Measurements from ENCODE around the gene ZNF610. TPM values are rescaled to one million over a fixed set of nuclear protein-coding genes. Genes with fewer than 3 reads are reported as not detected.
"Not testable (repeated sequence)": the region's sequence is repeated elsewhere in the genome, so short reads cannot be mapped to it uniquely, and the experiment has no call there.

The ZNF610 gene
- polyA plus RNA-seq, 1 donor: 6.4 TPM

DNA sequence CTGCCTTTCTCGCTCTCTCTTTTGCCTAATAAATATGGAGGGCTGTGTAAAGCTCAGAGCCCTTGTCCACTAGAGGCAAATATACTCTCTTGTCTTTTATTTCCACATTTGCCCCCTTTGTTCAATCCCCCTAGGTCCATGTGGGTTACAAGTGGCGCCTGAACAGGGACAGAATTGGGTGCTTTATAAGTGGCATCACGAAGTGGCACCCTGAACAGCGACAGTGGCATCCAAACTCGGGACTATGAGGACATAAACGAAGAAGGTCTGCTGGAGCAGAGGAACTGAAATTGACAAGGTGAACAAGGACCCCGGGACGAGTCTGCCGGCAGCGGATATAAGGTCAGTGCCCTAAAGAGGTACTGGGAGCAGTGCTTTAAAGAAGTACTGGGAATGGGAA is 4.3 kb upstream of the ZNF610 start:
- Histone ChIP-seq H3K36me3 (ENCODE audit: control insufficient read depth, insufficient read depth, low read length) (no peaks in the 10 kb centered on the region), H3K4me3 (ENCODE audit: low read length) (no peak overlapping the region), H3K27me3 (ENCODE audit: control insufficient read depth, insufficient read depth, low read length) (no peaks in the 10 kb centered on the region), H3K4me1 (ENCODE audit: control insufficient read depth, insufficient read depth, low read length) (no peaks in the 10 kb centered on the region), H3K9me3 (ENCODE audit: control insufficient read depth, low read depth, low read length) (peaks cover 38% of the 10 kb centered on the region), H3K27ac (ENCODE audit: low read length) (no peak overlapping the region)
- 92% methylated on average over 4 of the region's 10 CpGs for WGBS (ENCODE audit: insufficient coverage, low lambda C conversion rate)
- peak in 1 of 2 donors; percentile 29 for DNase-seq

DNA sequence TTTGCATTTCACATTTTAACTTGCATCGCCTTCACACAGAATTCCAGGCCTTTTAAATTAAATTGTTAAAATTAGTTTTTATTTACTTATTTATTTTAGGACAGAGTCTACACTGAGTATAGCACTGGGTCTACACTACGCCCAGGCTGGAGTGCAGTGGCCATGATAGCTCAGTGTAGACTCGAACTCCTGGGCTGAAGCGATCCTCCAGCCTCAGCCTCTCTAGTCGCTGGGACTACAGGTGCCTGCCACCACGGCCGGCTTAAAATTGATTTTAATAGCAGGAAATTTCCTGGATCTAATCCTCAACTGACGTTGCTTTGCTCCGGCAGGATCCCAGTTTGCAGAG is 301 bp upstream of the ZNF610 start:
- Histone ChIP-seq H3K36me3 (ENCODE audit: control insufficient read depth, insufficient read depth, low read length) (no peaks in the 10 kb centered on the region), H3K27ac (ENCODE audit: low read length) (peak overlapping the region; percentile 78), H3K9me3 (ENCODE audit: control insufficient read depth, low read depth, low read length) (peaks cover 24% of the 10 kb centered on the region), H3K4me1 (ENCODE audit: control insufficient read depth, insufficient read depth, low read length) (peaks cover 4% of the 10 kb centered on the region), H3K27me3 (ENCODE audit: control insufficient read depth, insufficient read depth, low read length) (no peaks in the 10 kb centered on the region), H3K4me3 (ENCODE audit: low read length) (peak overlapping the region; percentile 87)
- DNase-seq: no peak
- WGBS (ENCODE audit: insufficient coverage, low lambda C conversion rate): 100% methylated on average over 1 of the region's 9 CpGs

DNA sequence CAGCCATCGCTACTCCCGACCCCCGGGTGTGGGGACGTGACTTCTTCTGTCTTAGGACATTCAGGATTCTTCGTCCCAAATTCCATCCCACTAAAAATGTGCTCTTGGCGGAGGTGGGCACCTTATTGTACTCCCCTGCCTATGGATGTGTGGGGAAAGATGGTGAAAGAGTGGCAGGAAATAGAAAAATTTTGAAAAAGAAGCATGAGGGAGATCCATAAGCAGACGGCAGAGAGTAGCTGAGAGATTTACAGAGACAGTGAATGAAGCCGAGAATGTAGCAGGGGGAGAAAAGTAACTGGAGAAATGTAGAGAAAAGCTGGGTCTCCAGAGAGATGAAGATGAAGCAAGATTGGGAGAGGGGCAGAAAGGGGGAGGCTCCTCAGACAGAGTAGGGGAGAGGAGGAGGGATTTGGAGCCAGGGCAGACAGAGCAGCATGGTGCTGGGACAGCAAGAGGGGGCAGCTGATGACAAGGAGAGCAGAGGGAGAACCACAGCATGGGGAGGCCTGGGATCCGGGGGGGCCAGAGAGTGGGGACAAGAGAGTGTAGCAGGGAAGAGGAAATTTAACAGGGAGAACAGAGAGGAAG is 843 bp downstream of the ZNF610 start:
- Histone ChIP-seq H3K27me3 (ENCODE audit: control insufficient read depth, insufficient read depth, low read length) (no peaks in the 10 kb centered on the region), H3K9me3 (ENCODE audit: control insufficient read depth, low read depth, low read length) (peaks cover 18% of the 10 kb centered on the region), H3K36me3 (ENCODE audit: control insufficient read depth, insufficient read depth, low read length) (peaks cover 1% of the 10 kb centered on the region), H3K4me3 (ENCODE audit: low read length) (peak overlapping the region; percentile 87), H3K27ac (ENCODE audit: low read length) (peak overlapping the region; percentile 78), H3K4me1 (ENCODE audit: control insufficient read depth, insufficient read depth, low read length) (peaks cover 4% of the 10 kb centered on the region)
- DNase-seq: peak in 1 of 2 donors; percentile 46
- WGBS (ENCODE audit: insufficient coverage, low lambda C conversion rate): 0% methylated on average over 3 of the region's 9 CpGs

DNA sequence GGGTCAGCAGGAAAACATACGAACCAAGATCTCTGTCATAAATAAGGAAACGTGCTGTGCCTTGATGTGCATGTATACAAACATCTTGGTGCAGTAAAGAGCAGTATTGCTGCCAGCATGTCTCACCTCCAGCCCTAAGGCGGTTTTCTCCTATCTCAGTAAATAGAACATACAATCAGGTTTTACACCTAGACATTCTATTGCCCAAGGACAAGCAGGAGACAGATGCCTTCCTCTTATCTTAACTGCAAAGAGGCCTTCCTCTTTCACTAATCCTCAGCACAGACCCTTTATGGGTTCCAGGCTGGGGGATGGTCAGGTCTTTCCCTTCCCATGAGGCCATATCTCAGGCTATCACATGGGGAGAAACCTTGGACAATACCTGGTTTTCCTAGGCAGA is 3.0 kb downstream of the ZNF610 start:
- H3K4me3 ChIP-seq (ENCODE audit: low read length); H3K36me3 ChIP-seq (ENCODE audit: control insufficient read depth, insufficient read depth, low read length); H3K27me3 ChIP-seq (ENCODE audit: control insufficient read depth, insufficient read depth, low read length); H3K4me1 ChIP-seq (ENCODE audit: control insufficient read depth, insufficient read depth, low read length): not testable (repeated sequence)
- Histone ChIP-seq H3K27ac (ENCODE audit: low read length) (peak overlapping the region; percentile 58), H3K9me3 (ENCODE audit: control insufficient read depth, low read depth, low read length) (peaks cover 15% of the 10 kb centered on the region)
- no CpG with 5 or more reads among the region's 3 CpGs for WGBS (ENCODE audit: insufficient coverage, low lambda C conversion rate)
- DNase-seq: peak; percentile 51 to 64

DNA sequence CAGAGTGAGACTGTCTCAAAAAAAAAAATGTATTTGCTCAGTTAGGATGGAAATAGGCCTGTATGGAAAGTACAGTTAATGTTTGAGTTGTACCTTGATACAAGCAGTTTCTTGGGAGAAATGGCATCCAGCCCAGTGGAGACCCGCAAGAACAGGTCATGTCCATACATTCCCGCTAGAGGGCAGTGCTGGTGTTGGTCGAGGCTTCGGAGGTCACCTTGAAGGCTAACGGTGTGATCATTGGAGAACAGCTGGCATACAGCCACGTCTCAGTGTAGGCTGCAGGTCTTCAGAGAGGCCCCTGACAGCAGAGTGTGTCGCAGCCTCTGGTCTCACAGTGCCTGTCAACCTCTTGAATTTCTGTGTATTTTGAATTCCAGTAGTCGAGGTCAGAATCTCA is 7.5 kb downstream of the ZNF610 start:
- H3K27ac ChIP-seq (ENCODE audit: low read length): no peak overlapping the region
- no peaks in the 10 kb centered on the region for H3K4me1 ChIP-seq (ENCODE audit: control insufficient read depth, insufficient read depth, low read length)
- WGBS (ENCODE audit: insufficient coverage, low lambda C conversion rate): no CpG with 5 or more reads among the region's 8 CpGs
- no peaks in the 10 kb centered on the region for H3K27me3 ChIP-seq (ENCODE audit: control insufficient read depth, insufficient read depth, low read length)
- H3K9me3 ChIP-seq (ENCODE audit: control insufficient read depth, low read depth, low read length): peaks cover 9% of the 10 kb centered on the region
- peak; percentile 44 to 51 for DNase-seq
- no peak overlapping the region for H3K4me3 ChIP-seq (ENCODE audit: low read length)
- peaks cover 15% of the 10 kb centered on the region for H3K36me3 ChIP-seq (ENCODE audit: control insufficient read depth, insufficient read depth, low read length)

DNA sequence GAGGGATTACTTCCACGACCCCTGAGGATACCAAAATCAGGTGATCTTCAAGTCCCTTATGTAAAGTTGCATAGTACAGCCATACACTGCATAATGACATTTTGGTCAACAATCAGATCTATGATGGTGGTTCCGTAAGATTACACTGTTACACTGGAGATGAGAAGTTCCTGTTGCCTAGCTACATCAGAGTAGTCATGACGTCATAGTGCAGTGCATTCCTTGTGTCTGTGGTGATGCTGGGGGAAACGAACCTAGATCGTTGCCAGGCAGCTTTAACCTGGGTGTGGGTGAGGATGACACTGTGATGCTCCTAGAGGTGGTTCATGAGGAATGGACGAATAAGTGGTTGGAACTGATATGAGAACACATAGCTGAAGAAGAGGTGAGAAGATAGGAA is 9.1 kb downstream of the ZNF610 start:
- H3K4me3 ChIP-seq (ENCODE audit: low read length): no peak overlapping the region
- no peaks in the 10 kb centered on the region for H3K4me1 ChIP-seq (ENCODE audit: control insufficient read depth, insufficient read depth, low read length)
- H3K27me3 ChIP-seq (ENCODE audit: control insufficient read depth, insufficient read depth, low read length): no peaks in the 10 kb centered on the region
- 100% methylated on average over 1 of the region's 6 CpGs for WGBS (ENCODE audit: insufficient coverage, low lambda C conversion rate)
- peaks cover 27% of the 10 kb centered on the region for H3K36me3 ChIP-seq (ENCODE audit: control insufficient read depth, insufficient read depth, low read length)
- DNase-seq: no peak
- peaks cover 10% of the 10 kb centered on the region for H3K9me3 ChIP-seq (ENCODE audit: control insufficient read depth, low read depth, low read length)
- H3K27ac ChIP-seq (ENCODE audit: low read length): no peak overlapping the region

DNA sequence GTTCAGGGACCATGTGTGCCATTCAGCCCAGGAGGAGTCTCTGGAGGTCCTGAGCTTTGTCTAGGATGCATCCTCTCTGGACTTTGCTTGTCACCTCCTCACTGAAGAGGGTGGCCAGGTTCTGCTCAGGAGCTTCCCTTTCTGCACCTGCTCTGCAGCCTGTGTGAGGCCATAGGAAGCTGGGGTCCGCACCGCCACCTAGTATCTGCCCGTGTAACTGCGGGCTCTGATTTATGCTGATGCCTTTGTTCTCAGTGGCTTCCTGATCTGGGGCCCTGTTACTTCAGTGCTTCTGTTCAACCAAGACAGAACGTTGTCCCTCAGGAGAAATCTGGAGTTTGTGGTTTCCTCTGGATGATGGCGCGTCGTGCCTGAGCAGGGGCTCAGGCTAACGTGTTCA is 15.5 kb downstream of the ZNF610 start:
- no peak for DNase-seq
- no CpG with 5 or more reads among the region's 9 CpGs for WGBS (ENCODE audit: insufficient coverage, low lambda C conversion rate)
- H3K27ac ChIP-seq (ENCODE audit: low read length): no peak overlapping the region

DNA sequence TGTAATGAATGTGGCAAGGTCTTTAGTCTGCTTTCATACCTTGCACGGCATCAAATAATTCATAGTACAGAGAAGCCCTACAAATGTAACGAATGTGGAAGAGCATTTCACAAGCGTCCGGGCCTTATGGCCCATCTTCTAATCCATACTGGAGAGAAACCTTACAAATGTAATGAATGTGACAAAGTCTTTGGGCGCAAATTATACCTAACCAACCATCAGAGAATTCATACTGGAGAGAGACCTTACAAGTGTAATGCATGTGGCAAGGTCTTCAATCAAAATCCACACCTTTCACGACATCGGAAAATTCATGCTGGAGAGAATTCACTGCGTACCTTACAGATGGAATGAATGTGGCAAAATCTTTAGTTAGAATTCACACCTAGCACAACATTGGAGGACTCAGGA is 30.4 kb downstream of the ZNF610 start:
- Histone ChIP-seq H3K4me3 (ENCODE audit: low read length) (no peak overlapping the region), H3K27me3 (ENCODE audit: control insufficient read depth, insufficient read depth, low read length) (no peaks in the 10 kb centered on the region), H3K9me3 (ENCODE audit: control insufficient read depth, low read depth, low read length) (peaks cover 59% of the 10 kb centered on the region), H3K4me1 (ENCODE audit: control insufficient read depth, insufficient read depth, low read length) (no peaks in the 10 kb centered on the region), H3K36me3 (ENCODE audit: control insufficient read depth, insufficient read depth, low read length) (peaks cover 15% of the 10 kb centered on the region), H3K27ac (ENCODE audit: low read length) (no peak overlapping the region)
- DNase-seq: no peak
- WGBS (ENCODE audit: insufficient coverage, low lambda C conversion rate): 100% methylated on average over 1 of the region's 8 CpGs

More for the DNA sequence above, 15.5 kb downstream of the ZNF610 start:
- H3K9me3 ChIP-seq (ENCODE audit: control insufficient read depth, low read depth, low read length): peaks cover 24% of the 10 kb centered on the region
- H3K4me1 ChIP-seq (ENCODE audit: control insufficient read depth, insufficient read depth, low read length): no peaks in the 10 kb centered on the region
- H3K27me3 ChIP-seq (ENCODE audit: control insufficient read depth, insufficient read depth, low read length): no peaks in the 10 kb centered on the region
- H3K4me3 ChIP-seq (ENCODE audit: low read length): no peak overlapping the region
- H3K36me3 ChIP-seq (ENCODE audit: control insufficient read depth, insufficient read depth, low read length): peaks cover 57% of the 10 kb centered on the region

DNA sequence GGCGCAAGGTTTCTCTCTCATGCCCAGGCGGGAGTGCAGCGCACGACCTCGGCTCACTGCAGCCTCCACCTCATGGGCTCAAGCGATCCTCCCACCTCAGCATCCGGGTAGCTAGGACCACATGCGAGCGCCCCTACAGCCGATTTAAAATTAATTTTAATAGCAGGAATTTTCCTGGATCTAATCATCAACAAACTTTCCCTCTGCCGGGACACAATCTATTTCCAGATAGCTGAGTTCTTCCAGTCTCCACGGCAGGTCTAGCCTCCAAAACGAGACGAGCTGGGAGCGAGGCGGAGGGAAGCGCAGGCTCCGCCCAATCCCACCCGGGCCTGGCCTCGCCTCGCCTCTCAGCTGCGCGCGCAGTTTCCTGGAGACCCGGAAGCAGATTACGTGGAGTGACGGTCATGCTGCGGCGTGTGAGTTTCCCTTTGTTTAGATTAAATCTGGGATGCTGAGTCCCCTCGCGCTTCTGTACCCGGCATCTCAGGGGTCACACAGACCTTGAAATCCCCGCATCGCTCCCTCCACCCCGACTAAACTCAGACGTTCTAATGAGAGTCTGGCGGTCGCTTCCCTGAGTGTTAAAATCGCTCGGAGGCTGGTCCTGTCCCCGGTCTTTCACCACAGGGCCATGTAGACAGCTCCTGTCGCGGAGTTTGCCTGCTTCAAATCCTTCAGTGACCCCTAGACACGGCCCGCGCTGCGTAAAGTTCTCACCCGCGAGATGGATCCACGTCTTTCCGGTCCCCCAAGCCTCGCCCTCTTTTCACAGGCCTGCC is 33.7 kb downstream of the ZNF610 start, which contains the start of gene ZNF880:
TSS of gene ZNF880 (plus strand) at position 365 of the 782 bp plus-strand sequence. CDS start at position 408, 43 bp downstream.
- peak within 1 kb of the TSS; percentile 98 for H3K4me3 ChIP-seq (ENCODE audit: low read length)
- WGBS (ENCODE audit: insufficient coverage, low lambda C conversion rate): 17% methylated on average over 1 of the region's 52 CpGs
- peaks cover 26% of the 10 kb centered on the region for H3K36me3 ChIP-seq (ENCODE audit: control insufficient read depth, insufficient read depth, low read length)
- H3K27ac ChIP-seq (ENCODE audit: low read length): peak within 1 kb of the TSS; percentile 97
- DNase-seq: peak; percentile 93
- no peaks in the 10 kb centered on the region for H3K4me1 ChIP-seq (ENCODE audit: control insufficient read depth, insufficient read depth, low read length)
- peaks cover 67% of the 10 kb centered on the region for H3K9me3 ChIP-seq (ENCODE audit: control insufficient read depth, low read depth, low read length)
- H3K27me3 ChIP-seq (ENCODE audit: control insufficient read depth, insufficient read depth, low read length): no peaks in the 10 kb centered on the region

DNA sequence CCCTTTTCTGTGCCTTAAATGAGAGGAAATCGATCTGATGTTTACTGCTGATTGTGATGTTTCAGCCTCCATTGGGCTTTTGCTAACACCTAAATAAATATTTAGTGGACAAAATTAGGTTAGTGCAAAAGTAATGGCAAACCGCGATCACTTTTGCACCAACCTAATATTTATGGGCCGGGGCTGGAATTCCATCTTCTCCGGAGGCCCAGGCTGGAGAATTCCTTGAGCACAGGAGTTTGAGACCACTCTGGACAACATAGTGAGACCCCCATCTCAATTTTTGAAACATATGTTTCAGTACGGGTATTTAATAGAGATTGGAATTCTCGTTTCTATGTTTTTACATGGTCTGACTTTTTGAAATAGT is 34.3 kb downstream of the ZNF610 start:
- H3K4me1 ChIP-seq (ENCODE audit: control insufficient read depth, insufficient read depth, low read length): no peaks in the 10 kb centered on the region
- WGBS (ENCODE audit: insufficient coverage, low lambda C conversion rate): 60% methylated on average over 1 of the region's 7 CpGs
- DNase-seq: no peak
- H3K4me3 ChIP-seq (ENCODE audit: low read length): peak overlapping the region; percentile 98
- H3K36me3 ChIP-seq (ENCODE audit: control insufficient read depth, insufficient read depth, low read length): peaks cover 27% of the 10 kb centered on the region
- no peaks in the 10 kb centered on the region for H3K27me3 ChIP-seq (ENCODE audit: control insufficient read depth, insufficient read depth, low read length)
- peaks cover 67% of the 10 kb centered on the region for H3K9me3 ChIP-seq (ENCODE audit: control insufficient read depth, low read depth, low read length)
- peak overlapping the region; percentile 97 for H3K27ac ChIP-seq (ENCODE audit: low read length)

All from large intestine (tissue), 3 donors.